AG04450 (cell line): ENCODE measurements around the gene TRIM7. TPM values are rescaled to one million over a fixed set of nuclear protein-coding genes. Genes with fewer than 3 reads are reported as not detected.

Experiments
- CTCF ChIA-PET: fragments of 300-600, 350-600 bp; formaldehyde crosslinking; extraction: SDS; loops from one replicate; lab custom pipeline; 2022; ENCODE audit warnings: antibody characterized with exemption, inconsistent platforms; lab: Charles Lee
- POLR2A ChIA-PET: fragments of 350-600 bp; formaldehyde crosslinking; extraction: SDS; loops from one replicate; lab custom pipeline; 2021; ENCODE audit warnings: antibody characterized with exemption, inconsistent platforms; lab: Yijun Ruan, JAX
- DNase-seq: peaks from one replicate; pipeline ENCODE4 v3.0.0-alpha.2; 2011; ENCODE audit warnings: low read depth, low spot score
- H3K27ac ChIP-seq: one replicate; pipeline ENCODE4 v1.5.1; 2012; ENCODE audit warnings: low read depth, low read length, control low read depth
- H3K27me3 ChIP-seq: one replicate; pipeline ENCODE4 v1.6.0; 2012; ENCODE audit warnings: low read length; ENCODE audit not compliant: control insufficient read depth, insufficient read depth
- H3K4me3 ChIP-seq: 2 replicates; pipeline ENCODE4 v1.5.1; 2011; ENCODE audit warnings: mild to moderate bottlenecking, low read depth, low read length, control low read depth
- H3K9me3 ChIP-seq: 2 replicates; pipeline ENCODE4 v1.5.1; 2012; ENCODE audit warnings: low read length; ENCODE audit not compliant: control insufficient read depth, insufficient read depth
- CTCF ChIP-seq: IDR thresholded peaks from 2 replicates; pipeline ENCODE4 v1.5.1; 2011; ENCODE audit warnings: low read depth, low read length, control low read depth, inconsistent platforms
- polyA plus RNA-seq: library from polyadenylated mRNA; depleted of rRNA; stranded (reverse); fragments of >200 nt; gene quantifications from 2 replicates; pipeline ENCODE4 v1.2.3, GENCODE V29; 2011

The TRIM7 gene
- polyA plus RNA-seq, 1 experiment, result 1.1 TPM

GRCh38 chr5:181198905-181199519 is 6.0 kb downstream of the TRIM7 start:
- ChIA-PET CTCF (no interaction called here), POLR2A (no interaction called here)

GRCh38 chr5:181198106-181198685 is 6.8 kb downstream of the TRIM7 start:
- ChIA-PET POLR2A (interaction anchor here (1.3 kb wide), 1 partner anchor 9 kb away, joined by 3 read pairs; no protein-coding TSS in a partner anchor), CTCF (interaction anchor here (0.6 kb wide), 1 partner anchor 43 kb away, joined by 7 read pairs; no protein-coding TSS in a partner anchor)
- Histone ChIP-seq H3K27ac (no peak overlapping the region), H3K9me3 (no peaks in the 10 kb centered on the region; the same call in 1 of the 2 replicates), H3K27me3 (peaks cover 2% of the 10 kb centered on the region), H3K4me3 (no peak overlapping the region)
- no peak for DNase-seq
- TF ChIP-seq CTCF, result no peak

More at GRCh38 chr5:181198905-181199519, 6.0 kb downstream of the TRIM7 start:
- Histone ChIP-seq H3K9me3 (no peaks in the 10 kb centered on the region; the same call in 1 of the 2 replicates), H3K27me3 (peaks cover 2% of the 10 kb centered on the region), H3K27ac (no peak overlapping the region), H3K4me3 (no peak overlapping the region)
- TF ChIP-seq CTCF, result no peak
- DNase-seq, result no peak

GRCh38 chr5:181197326-181197951 is 7.6 kb downstream of the TRIM7 start:
- DNase-seq, result no peak
- no peak overlapping the region for H3K27ac ChIP-seq
- no peaks in the 10 kb centered on the region; the same call in 1 of the 2 replicates for H3K9me3 ChIP-seq
- H3K4me3 ChIP-seq, result no peak overlapping the region
- ChIA-PET CTCF (interaction anchor here (0.6 kb wide), 1 partner anchor 44 kb away, joined by 7 read pairs; no protein-coding TSS in a partner anchor), POLR2A (interaction anchor here (1.3 kb wide), 1 partner anchor 9 kb away, joined by 3 read pairs; no protein-coding TSS in a partner anchor)
- peaks cover 2% of the 10 kb centered on the region for H3K27me3 ChIP-seq
- no peak for TF ChIP-seq CTCF

- DNase-seq, result no peak
- Histone ChIP-seq H3K27ac (no peak overlapping the region), H3K9me3 (no peaks in the 10 kb centered on the region; the same call in 1 of the 2 replicates), H3K27me3 (no peaks in the 10 kb centered on the region), H3K4me3 (no peak overlapping the region)
- no peak for TF ChIP-seq CTCF
- POLR2A ChIA-PET, result no interaction called here
- CTCF ChIA-PET, result no interaction called here
These were observed 9.7 kb downstream of the TRIM7 start for GRCh38 chr5:181195249-181195761.
